ENCODE results near the gene C13orf46. TPM values are rescaled to one million over a fixed set of nuclear protein-coding genes. Genes with fewer than 3 reads are reported as not detected.

C13orf46 gene
- total and polyA plus RNA-seq, 4 donors = 0.10 to 0.17 TPM; not detected in 2

- TF ChIP-seq TAF1 (conservative IDR thresholded peaks at IDR 0.05) (no peak), HNF4G (IDR thresholded peaks at IDR 0.05) (no peak), ATF3 (IDR thresholded peaks at IDR 0.05) (no peak), FOXA1 (IDR thresholded peaks at IDR 0.05) (no peak), RAD21 (IDR thresholded peaks at IDR 0.05) (no peak)
These were observed 40.0 kb downstream of the C13orf46 start (continued) for GRCh38 chr13:113933901-113934300.

- Histone ChIP-seq H3K4me1 (ENCODE audit: control insufficient read depth in 4 of 4, insufficient read depth in 4 of 4, low read length in 3 of 4) (no peaks in the 10 kb centered on the region), H3K36me3 (ENCODE audit: control insufficient read depth in 4 of 4, insufficient read depth in 3 of 4, low read depth in 1 of 4, low read length in 3 of 4) (no peaks in the 10 kb centered on the region), H3K27ac (ENCODE audit: low read depth in 1 of 2, low read length in 2 of 2) (no peak overlapping the region), H3K27me3 (ENCODE audit: control insufficient read depth in 4 of 4, insufficient read depth in 4 of 4, low read length in 3 of 4) (peaks cover 0 to 4% (median 0%) of the 10 kb centered on the region in 4 donors), H3K9me3 (ENCODE audit: control insufficient read depth in 4 of 4, low read length in 3 of 4) (no peaks in the 10 kb centered on the region), H3K9ac (ENCODE audit: low read depth in 1 of 2, low read length in 2 of 2) (no peak overlapping the region), H3K4me3 (ENCODE audit: low read depth in 1 of 3, low read length in 3 of 3) (no peak overlapping the region)
- DNase-seq (ENCODE audit: low spot score) = no peak
- TF ChIP-seq FOXA1 (IDR thresholded peaks at IDR 0.05) (no peak), ZBTB33 (IDR thresholded peaks at IDR 0.05) (no peak), RAD21 (IDR thresholded peaks at IDR 0.05) (no peak), REST (IDR thresholded peaks at IDR 0.05) (no peak), CTCF (IDR thresholded peaks at IDR 0.05; ENCODE audit: low read depth, low read length, missing input control) (no peak), YY1 (IDR thresholded peaks at IDR 0.05) (no peak), RXRA (IDR thresholded peaks at IDR 0.05) (no peak), NR2F2 (IDR thresholded peaks at IDR 0.05) (no peak), JUND (IDR thresholded peaks at IDR 0.05) (no peak), GABPA (IDR thresholded peaks at IDR 0.05 in 1 of 2, conservative IDR thresholded peaks at IDR 0.05 in 1 of 2) (no peak), SP1 (IDR thresholded peaks at IDR 0.05) (no peak), ATF3 (IDR thresholded peaks at IDR 0.05) (no peak), MAX (IDR thresholded peaks at IDR 0.05) (no peak)
- WGBS = 78% methylated on average over 16 of the region's 16 CpGs
These were observed 41.9 kb downstream of the C13orf46 start for GRCh38 chr13:113931841-113932459.
